ENCODE results near the gene TMTC1.

TMTC1 gene

GRCh38 chr12:29599381-29599780, 184.4 kb downstream of the TMTC1 start:
- H3K27me3 Mint-ChIP-seq: no peaks in the 10 kb centered on the region
- CTCF ChIA-PET: no interaction called here
- no peaks in the 10 kb centered on the region for H3K4me1 Mint-ChIP-seq
- no peaks in the 10 kb centered on the region for H3K36me3 Mint-ChIP-seq
- H3K4me3 Mint-ChIP-seq: no peak overlapping the region
- no peak for DNase-seq
- H3K27ac Mint-ChIP-seq: no peak overlapping the region
- no peaks in the 10 kb centered on the region for H3K9me3 Mint-ChIP-seq

GRCh38 chr12:29595071-29595755, 188.5 kb downstream of the TMTC1 start:
- Mint-ChIP-seq H3K27me3 (no peaks in the 10 kb centered on the region), H3K36me3 (no peaks in the 10 kb centered on the region), H3K4me3 (no peak overlapping the region), H3K9me3 (no peaks in the 10 kb centered on the region), H3K4me1 (no peaks in the 10 kb centered on the region), H3K27ac (no peak overlapping the region)
- no peak for DNase-seq
- CTCF ChIA-PET: no interaction called here

GRCh38 chr12:29593001-29593400, 190.7 kb downstream of the TMTC1 start:
- Mint-ChIP-seq H3K4me1 (no peaks in the 10 kb centered on the region), H3K36me3 (no peaks in the 10 kb centered on the region), H3K4me3 (no peak overlapping the region), H3K9me3 (no peaks in the 10 kb centered on the region), H3K27ac (no peak overlapping the region), H3K27me3 (no peaks in the 10 kb centered on the region)
- no peak for DNase-seq
- CTCF ChIA-PET: no interaction called here

- no peaks in the 10 kb centered on the region for H3K9me3 Mint-ChIP-seq
- CTCF ChIA-PET: no interaction called here
- H3K27me3 Mint-ChIP-seq: no peaks in the 10 kb centered on the region
- H3K27ac Mint-ChIP-seq: no peak overlapping the region
- no peaks in the 10 kb centered on the region for H3K36me3 Mint-ChIP-seq
- H3K4me3 Mint-ChIP-seq: no peak overlapping the region
- no peak for DNase-seq
- no peaks in the 10 kb centered on the region for H3K4me1 Mint-ChIP-seq
These were observed 192.4 kb downstream of the TMTC1 start for GRCh38 chr12:29591140-29592020.

GRCh38 chr12:29589851-29590250, 193.9 kb downstream of the TMTC1 start:
- H3K4me3 Mint-ChIP-seq: no peak overlapping the region
- no peaks in the 10 kb centered on the region for H3K27me3 Mint-ChIP-seq
- H3K36me3 Mint-ChIP-seq: no peaks in the 10 kb centered on the region
- no peaks in the 10 kb centered on the region for H3K9me3 Mint-ChIP-seq
- H3K4me1 Mint-ChIP-seq: no peaks in the 10 kb centered on the region
- no peak for DNase-seq
- CTCF ChIA-PET: no interaction called here
- no peak overlapping the region for H3K27ac Mint-ChIP-seq

- no peaks in the 10 kb centered on the region for H3K4me1 Mint-ChIP-seq
- no peaks in the 10 kb centered on the region for H3K36me3 Mint-ChIP-seq
- H3K27ac Mint-ChIP-seq: no peak overlapping the region
- DNase-seq: no peak
- no peaks in the 10 kb centered on the region for H3K9me3 Mint-ChIP-seq
- H3K4me3 Mint-ChIP-seq: no peak overlapping the region
- no peaks in the 10 kb centered on the region for H3K27me3 Mint-ChIP-seq
- CTCF ChIA-PET: no interaction called here
These were observed 194.4 kb downstream of the TMTC1 start for GRCh38 chr12:29589286-29589820.

GRCh38 chr12:29582677-29583272, 201.0 kb downstream of the TMTC1 start:
- CTCF ChIA-PET: interaction anchor here (1.0 kb wide), 1 partner anchor 16 kb away, joined by 3 read pairs; no protein-coding TSS in a partner anchor
- Mint-ChIP-seq H3K4me1 (no peaks in the 10 kb centered on the region), H3K27me3 (no peaks in the 10 kb centered on the region), H3K36me3 (no peaks in the 10 kb centered on the region), H3K4me3 (no peak overlapping the region), H3K27ac (no peak overlapping the region), H3K9me3 (no peaks in the 10 kb centered on the region)
- DNase-seq: no peak

- no peaks in the 10 kb centered on the region for H3K4me1 Mint-ChIP-seq
- H3K27ac Mint-ChIP-seq: no peak overlapping the region
- no peak for DNase-seq
- CTCF ChIA-PET: interaction anchor here (0.5 to 1.3 kb wide), 3 partner anchors 15 to 1233 kb away, joined by 3 to 4 read pairs (median 3); no protein-coding TSS in a partner anchor
- no peak overlapping the region for H3K4me3 Mint-ChIP-seq
- no peaks in the 10 kb centered on the region for H3K36me3 Mint-ChIP-seq
- H3K9me3 Mint-ChIP-seq: no peaks in the 10 kb centered on the region
- no peaks in the 10 kb centered on the region for H3K27me3 Mint-ChIP-seq
These were observed 201.6 kb downstream of the TMTC1 start for GRCh38 chr12:29582146-29582545.

GRCh38 chr12:29581631-29582030, 202.1 kb downstream of the TMTC1 start:
- no peaks in the 10 kb centered on the region for H3K36me3 Mint-ChIP-seq
- no peak overlapping the region for H3K27ac Mint-ChIP-seq
- H3K4me1 Mint-ChIP-seq: no peaks in the 10 kb centered on the region
- H3K4me3 Mint-ChIP-seq: no peak overlapping the region
- no peaks in the 10 kb centered on the region for H3K9me3 Mint-ChIP-seq
- no peaks in the 10 kb centered on the region for H3K27me3 Mint-ChIP-seq
- DNase-seq: no peak
- CTCF ChIA-PET: interaction anchor here (0.5 to 1.3 kb wide), 2 partner anchors 73 to 1234 kb away, joined by 3 to 4 read pairs; no protein-coding TSS in a partner anchor

GRCh38 chr12:29580971-29581370, 202.8 kb downstream of the TMTC1 start:
- no peak for DNase-seq
- no peaks in the 10 kb centered on the region for H3K4me1 Mint-ChIP-seq
- no peaks in the 10 kb centered on the region for H3K9me3 Mint-ChIP-seq
- no peaks in the 10 kb centered on the region for H3K36me3 Mint-ChIP-seq
- CTCF ChIA-PET: interaction anchor here (1.3 kb wide), 1 partner anchor 1234 kb away, joined by 3 read pairs; no protein-coding TSS in a partner anchor
- H3K4me3 Mint-ChIP-seq: no peak overlapping the region
- no peaks in the 10 kb centered on the region for H3K27me3 Mint-ChIP-seq
- H3K27ac Mint-ChIP-seq: no peak overlapping the region

GRCh38 chr12:29578731-29579130, 205.0 kb downstream of the TMTC1 start:
- no peak overlapping the region for H3K4me3 Mint-ChIP-seq
- DNase-seq: no peak
- CTCF ChIA-PET: no interaction called here
- no peaks in the 10 kb centered on the region for H3K9me3 Mint-ChIP-seq
- H3K36me3 Mint-ChIP-seq: no peaks in the 10 kb centered on the region
- H3K27me3 Mint-ChIP-seq: no peaks in the 10 kb centered on the region
- no peaks in the 10 kb centered on the region for H3K4me1 Mint-ChIP-seq
- no peak overlapping the region for H3K27ac Mint-ChIP-seq

- no peaks in the 10 kb centered on the region for H3K36me3 Mint-ChIP-seq
- H3K27ac Mint-ChIP-seq: no peak overlapping the region
- no peaks in the 10 kb centered on the region for H3K4me1 Mint-ChIP-seq
These were observed 205.7 kb downstream of the TMTC1 start for GRCh38 chr12:29578070-29578469.

GRCh38 chr12:29574500-29574899, 209.2 kb downstream of the TMTC1 start:
- no peak overlapping the region for H3K4me3 Mint-ChIP-seq
- CTCF ChIA-PET: no interaction called here
- no peaks in the 10 kb centered on the region for H3K27me3 Mint-ChIP-seq
- H3K36me3 Mint-ChIP-seq: no peaks in the 10 kb centered on the region
- DNase-seq: no peak
- no peaks in the 10 kb centered on the region for H3K4me1 Mint-ChIP-seq
- no peak overlapping the region for H3K27ac Mint-ChIP-seq
- H3K9me3 Mint-ChIP-seq: no peaks in the 10 kb centered on the region

More at GRCh38 chr12:29578070-29578469, 205.7 kb downstream of the TMTC1 start:
- no peaks in the 10 kb centered on the region for H3K27me3 Mint-ChIP-seq
- H3K4me3 Mint-ChIP-seq: no peak overlapping the region
- H3K9me3 Mint-ChIP-seq: no peaks in the 10 kb centered on the region
- no peak for DNase-seq
- CTCF ChIA-PET: no interaction called here

- Mint-ChIP-seq H3K4me1 (no peaks in the 10 kb centered on the region), H3K27ac (no peak overlapping the region), H3K27me3 (no peaks in the 10 kb centered on the region), H3K9me3 (no peaks in the 10 kb centered on the region), H3K4me3 (no peak overlapping the region), H3K36me3 (no peaks in the 10 kb centered on the region)
- DNase-seq: no peak
- CTCF ChIA-PET: no interaction called here
These were observed 210.8 kb downstream of the TMTC1 start for GRCh38 chr12:29572938-29573337.
